22Rv1 (cell line): ENCODE results near the gene TNIP2.

Experiments
- H3K27ac ChIP-seq: fragments of 450-650 bp; 2 replicates; pipeline ENCODE4 v1.5.1; 2017
- ZFX ChIP-seq: fragments of 450-650 bp; IDR thresholded peaks from 2 replicates; pipeline ENCODE4 v1.6.1; 2017; ENCODE audit warnings: antibody characterized with exemption, borderline replicate concordance
- TF ChIP-seq, protein P1 (sequence below): fragments of 450-650 bp; IDR thresholded peaks from 2 replicates; pipeline ENCODE4 v1.5.1; 2017; ENCODE audit warnings: mild to moderate bottlenecking

TNIP2 gene

GRCh38 chr4:2734612-2735011 lies 21.5 kb downstream of the TNIP2 start:
- H3K27ac ChIP-seq: peak overlapping the region; percentile 25
- no peak for TF ChIP-seq ZFX
- TF ChIP-seq, protein P1, sequence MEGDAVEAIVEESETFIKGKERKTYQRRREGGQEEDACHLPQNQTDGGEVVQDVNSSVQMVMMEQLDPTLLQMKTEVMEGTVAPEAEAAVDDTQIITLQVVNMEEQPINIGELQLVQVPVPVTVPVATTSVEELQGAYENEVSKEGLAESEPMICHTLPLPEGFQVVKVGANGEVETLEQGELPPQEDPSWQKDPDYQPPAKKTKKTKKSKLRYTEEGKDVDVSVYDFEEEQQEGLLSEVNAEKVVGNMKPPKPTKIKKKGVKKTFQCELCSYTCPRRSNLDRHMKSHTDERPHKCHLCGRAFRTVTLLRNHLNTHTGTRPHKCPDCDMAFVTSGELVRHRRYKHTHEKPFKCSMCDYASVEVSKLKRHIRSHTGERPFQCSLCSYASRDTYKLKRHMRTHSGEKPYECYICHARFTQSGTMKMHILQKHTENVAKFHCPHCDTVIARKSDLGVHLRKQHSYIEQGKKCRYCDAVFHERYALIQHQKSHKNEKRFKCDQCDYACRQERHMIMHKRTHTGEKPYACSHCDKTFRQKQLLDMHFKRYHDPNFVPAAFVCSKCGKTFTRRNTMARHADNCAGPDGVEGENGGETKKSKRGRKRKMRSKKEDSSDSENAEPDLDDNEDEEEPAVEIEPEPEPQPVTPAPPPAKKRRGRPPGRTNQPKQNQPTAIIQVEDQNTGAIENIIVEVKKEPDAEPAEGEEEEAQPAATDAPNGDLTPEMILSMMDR: no peak

DNA sequence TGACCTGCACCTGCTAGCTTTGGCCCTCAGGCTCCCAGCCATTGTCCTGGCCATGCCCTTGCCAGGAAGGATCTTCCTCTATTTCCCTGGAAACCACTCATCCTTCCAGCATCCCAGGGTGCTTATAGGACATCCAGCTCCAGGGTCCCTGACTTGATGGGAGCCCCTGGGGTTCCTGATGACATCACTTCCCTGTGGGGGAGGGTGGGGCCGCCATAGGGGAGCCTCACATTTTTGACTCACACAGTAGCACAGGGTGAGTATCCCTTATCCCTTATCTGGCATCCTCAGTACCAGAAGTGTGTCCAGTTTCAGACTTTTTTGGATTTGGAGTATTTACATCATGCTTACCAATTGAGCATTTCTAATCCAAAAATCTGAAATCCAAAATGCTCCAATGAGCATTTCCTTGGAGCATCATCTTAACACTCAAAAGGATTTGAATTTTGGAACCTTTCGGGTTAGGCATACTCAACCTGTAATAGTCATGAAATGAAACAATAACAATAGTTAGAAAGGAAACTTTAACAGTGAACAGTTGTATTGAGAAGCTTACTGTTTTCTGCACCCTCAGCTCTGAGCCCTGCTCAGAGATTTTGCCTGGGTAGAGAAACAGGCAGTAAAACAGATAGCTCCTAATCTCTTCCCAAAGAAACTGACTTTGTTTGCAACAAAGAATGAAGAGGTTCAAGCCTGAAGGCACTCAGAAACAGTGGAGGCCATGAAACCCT lies 22.1 kb downstream of the TNIP2 start:
- TF ChIP-seq, protein P1: no peak
- H3K27ac ChIP-seq: peak overlapping the region; percentile 25

- no peak for TF ChIP-seq ZFX
- TF ChIP-seq, protein P1: no peak
- H3K27ac ChIP-seq: no peak overlapping the region
Measured at GRCh38 chr4:2733001-2733843, 22.9 kb downstream of the TNIP2 start.

GRCh38 chr4:2732526-2732925 lies 23.6 kb downstream of the TNIP2 start:
- no peak overlapping the region for H3K27ac ChIP-seq
- TF ChIP-seq, protein P1: no peak
- TF ChIP-seq ZFX: no peak

- TF ChIP-seq ZFX: no peak
- TF ChIP-seq, protein P1: no peak
- H3K27ac ChIP-seq: no peak overlapping the region
Measured at GRCh38 chr4:2731907-2732317, 24.2 kb downstream of the TNIP2 start.

GRCh38 chr4:2729533-2729875 lies 26.6 kb downstream of the TNIP2 start:
- no peak overlapping the region for H3K27ac ChIP-seq
- no peak for TF ChIP-seq ZFX
- TF ChIP-seq, protein P1: no peak
